HepG2 (cell line): Measurements from ENCODE around the gene TNP2. TPM values are rescaled to one million over a fixed set of nuclear protein-coding genes. Genes with fewer than 3 reads are reported as not detected.

Experiments
- HMGA1 ChIP-seq: sonication (generic); formaldehyde crosslinking; conservative IDR thresholded peaks from 2 replicates; pipeline ENCODE4 v1.4.0; 2020; ENCODE audit warnings: missing genetic modification reagents
- IRF1 ChIP-seq: sonication (generic); formaldehyde crosslinking; IDR thresholded peaks from 2 replicates; pipeline ENCODE4 v1.4.0; 2020; ENCODE audit warnings: low read depth, mild to moderate bottlenecking, missing genetic modification reagents
- IRX3 ChIP-seq: sonication (generic); formaldehyde crosslinking; IDR thresholded peaks from 2 replicates; pipeline ENCODE4 v1.8.1; 2023; ENCODE audit warnings: mild to moderate bottlenecking, low read depth, missing genetic modification reagents, borderline replicate concordance
- MXD1 ChIP-seq: sonication (generic); formaldehyde crosslinking; IDR thresholded peaks from 2 replicates; pipeline ENCODE4 v1.4.0; 2020; ENCODE audit warnings: mild to moderate bottlenecking, missing genetic modification reagents
- MZF1 ChIP-seq: sonication (generic); formaldehyde crosslinking; IDR thresholded peaks from 2 replicates; pipeline ENCODE4 v1.8.1; 2023; ENCODE audit warnings: mild to moderate bottlenecking, missing genetic modification reagents, borderline replicate concordance
- PRDM4 ChIP-seq: sonication (generic); formaldehyde crosslinking; IDR thresholded peaks from 2 replicates; pipeline ENCODE4 v1.9.0; 2021; ENCODE audit warnings: missing genetic modification reagents, borderline replicate concordance
- SOX5 ChIP-seq: IDR thresholded peaks from 2 replicates; pipeline ENCODE4 v1.6.1; 2016; ENCODE audit warnings: borderline replicate concordance
- XRCC5 ChIP-seq: fragments of 200-400 bp; formaldehyde crosslinking; optimal IDR thresholded peaks from 2 replicates; pipeline ENCODE3; 2017; ENCODE audit warnings: mild to moderate bottlenecking, low read length
- ZEB1 ChIP-seq: IDR thresholded peaks from 2 replicates; pipeline ENCODE4 v1.6.1; 2012; ENCODE audit warnings: mild to moderate bottlenecking, low read depth, inconsistent platforms; ENCODE audit not compliant: insufficient replicate concordance
- ZFX ChIP-seq: sonication (generic); formaldehyde crosslinking; IDR thresholded peaks from 2 replicates; pipeline ENCODE4 v1.4.0; 2020; ENCODE audit warnings: mild to moderate bottlenecking, low read depth, missing genetic modification reagents, moderate library complexity
- ZKSCAN5 ChIP-seq: sonication (generic); formaldehyde crosslinking; IDR thresholded peaks from 2 replicates; pipeline ENCODE4 v1.5.1; 2020; ENCODE audit warnings: mild to moderate bottlenecking, missing genetic modification reagents
- ZNF180 ChIP-seq: sonication (generic); formaldehyde crosslinking; IDR thresholded peaks from 2 replicates; pipeline ENCODE4 v1.4.0; 2020; ENCODE audit warnings: low read depth, missing genetic modification reagents, borderline replicate concordance
- ZNF414 ChIP-seq: sonication (generic); formaldehyde crosslinking; IDR thresholded peaks from 2 replicates; pipeline ENCODE4 v1.5.0; 2020; ENCODE audit warnings: missing genetic modification reagents
- ZNF563 ChIP-seq: sonication (generic); formaldehyde crosslinking; IDR thresholded peaks from 2 replicates; pipeline ENCODE4 v1.8.0; 2022; ENCODE audit warnings: mild to moderate bottlenecking, moderate library complexity, missing genetic modification reagents
- ZNF589 ChIP-seq: sonication (generic); formaldehyde crosslinking; conservative IDR thresholded peaks from 2 replicates; pipeline ENCODE4 v1.8.0; 2022; ENCODE audit warnings: mild to moderate bottlenecking, moderate library complexity, missing genetic modification reagents
- ZNF607 ChIP-seq: sonication (generic); formaldehyde crosslinking; IDR thresholded peaks from 2 replicates; pipeline ENCODE4 v1.5.1; 2020; ENCODE audit warnings: missing genetic modification reagents, mild to moderate bottlenecking, borderline replicate concordance
- ZNF639 ChIP-seq: conservative IDR thresholded peaks from 2 replicates; pipeline ENCODE4 v1.6.1; 2018; ENCODE audit warnings: missing genetic modification reagents
- ZNF780A ChIP-seq: sonication (generic); formaldehyde crosslinking; IDR thresholded peaks from 2 replicates; pipeline ENCODE4 v1.8.0; 2022; ENCODE audit warnings: mild to moderate bottlenecking, missing genetic modification reagents, moderate library complexity
- ZNF784 ChIP-seq: sonication (generic); formaldehyde crosslinking; IDR thresholded peaks from 2 replicates; pipeline ENCODE4 v1.5.1; 2020; ENCODE audit warnings: missing genetic modification reagents, mild to moderate bottlenecking, borderline replicate concordance
- ZNF878 ChIP-seq: sonication (generic); formaldehyde crosslinking; IDR thresholded peaks from 2 replicates; pipeline ENCODE4 v1.8.1; 2023; ENCODE audit warnings: mild to moderate bottlenecking, missing genetic modification reagents, moderate library complexity
- polyA plus RNA-seq, 8 experiments: library from polyadenylated mRNA; depleted of rRNA in 3 of 8; stranded (reverse) in 7 of 8; unstranded in 1 of 8; fragments of >200 nt; fragmentation: Illumina TruSeq in 4 of 8; extraction: Trizol in 4 of 8; gene quantifications; 2 replicates each; pipeline versions ENCODE4 v1.2.1 to v1.2.3, GENCODE V29; 2011 to 2016; ENCODE audit warnings: low read depth in 4 of 8, missing spikeins in 1 of 8, mixed read lengths in 1 of 8; ENCODE audit not compliant: insufficient read depth in 1 of 8
- total RNA-seq, 5 experiments: library from RNA; depleted of rRNA; stranded (reverse); fragments of >200 nt; fragmentation: Illumina TruSeq; extraction: Trizol; gene quantifications; 2 replicates each; pipeline ENCODE4 v1.2.3, GENCODE V29; 2016; ENCODE audit warnings: low read depth in 1 of 5

Gene TNP2
- total and polyA plus RNA-seq, 2 of the 13 experiments (the other 11 are each of a cell fraction or from before 2014, with no cell fraction given): not detected

- TF ChIP-seq ZNF784 (CRISPR knock-in tag) (no peak), ZNF639 (CRISPR knock-in tag) (peak; percentile 67; the same call in 1 of the 2 replicates), ZNF780A (CRISPR knock-in tag) (no peak), ZFX (peak; percentile 88), ZEB1 (peak; percentile 59), ZNF180 (CRISPR knock-in tag) (peak; percentile 26; the same call in 1 of the 2 replicates), HMGA1 (CRISPR knock-in tag) (no peak), MXD1 (0 out of 2 replicates have a peak, but pooled peaks have one; percentile 77), ZNF414 (CRISPR knock-in tag) (peak; percentile 58; the same call in 1 of the 2 replicates), IRX3 (CRISPR knock-in tag) (no peak), ZNF563 (peak; percentile 58), ZKSCAN5 (CRISPR knock-in tag) (peak; percentile 9; the same call in 1 of the 2 replicates), ZNF607 (CRISPR knock-in tag) (peak; percentile 80; the same call in 1 of the 2 replicates), IRF1 (CRISPR knock-in tag) (peak; percentile 93; the same call in 1 of the 2 replicates), SOX5 (CRISPR knock-in tag) (peak; percentile 27; the same call in 1 of the 2 replicates), XRCC5 (peak; percentile 87), ZNF878 (CRISPR knock-in tag) (no peak), PRDM4 (CRISPR knock-in tag) (no peak), ZNF589 (CRISPR knock-in tag) (peak; percentile 94), MZF1 (CRISPR knock-in tag) (no peak)
These were observed 13.1 kb downstream of the TNP2 start, which contains the start of gene SOCS1 (continued) for GRCh38 chr16:11255737-11256660.
